Hepatocyte (in vitro differentiated cells): Measurements from ENCODE around the gene DLL1. TPM values are rescaled to one million over a fixed set of nuclear protein-coding genes. Genes with fewer than 3 reads are reported as not detected.
"Not testable (repeated sequence)": the region's sequence is repeated elsewhere in the genome, so short reads cannot be mapped to it uniquely, and the experiment has no call there.

Experiments
- DNase-seq: peaks from one replicate; pipeline ENCODE4 v3.0.0-alpha.2; 2016; ENCODE audit warnings: low spot score
- H2AFZ ChIP-seq: fragments of 200-600 bp; sonication (generic); 2 replicates; pipeline ENCODE4 v1.6.0; 2016; ENCODE audit warnings: antibody characterized with exemption, mild to moderate bottlenecking
- H3K27ac ChIP-seq: fragments of 200-600 bp; sonication (generic); 2 replicates; pipeline ENCODE4 v1.5.1; 2016; ENCODE audit warnings: mild to moderate bottlenecking
- H3K27me3 ChIP-seq: fragments of 200-600 bp; sonication (generic); 2 replicates; pipeline ENCODE4 v1.6.1; 2016
- H3K36me3 ChIP-seq: fragments of 200-600 bp; sonication (generic); replicated peaks from 2 replicates; pipeline ENCODE4 v1.5.1; 2016; ENCODE audit warnings: low read depth; ENCODE audit not compliant: insufficient read depth
- H3K4me1 ChIP-seq: fragments of 200-600 bp; sonication (generic); 2 replicates; pipeline ENCODE4 v1.5.1; 2016; ENCODE audit warnings: mild to moderate bottlenecking, moderate library complexity; ENCODE audit not compliant: insufficient read depth
- H3K4me2 ChIP-seq: fragments of 200-600 bp; sonication (generic); 2 replicates; pipeline ENCODE4 v1.6.0; 2016
- H3K4me3 ChIP-seq: fragments of 200-600 bp; sonication (generic); 2 replicates; pipeline ENCODE4 v1.5.1; 2016; ENCODE audit warnings: mild to moderate bottlenecking
- H3K79me2 ChIP-seq: fragments of 200-600 bp; sonication (generic); 2 replicates; pipeline ENCODE4 v1.6.0; 2017; ENCODE audit warnings: mild to moderate bottlenecking
- H3K9me2 ChIP-seq: fragments of 200-600 bp; sonication (generic); replicated peaks from 2 replicates; pipeline ENCODE4 v1.6.0; 2017; ENCODE audit warnings: mild to moderate bottlenecking; ENCODE audit not compliant: insufficient read depth
- H3K9me3 ChIP-seq: fragments of 200-600 bp; sonication (generic); 2 replicates; pipeline ENCODE4 v1.5.1; 2016; ENCODE audit warnings: low read depth, mild to moderate bottlenecking
- H4K20me1 ChIP-seq: fragments of 200-600 bp; sonication (generic); 2 replicates; pipeline ENCODE4 v1.6.0; 2016; ENCODE audit warnings: mild to moderate bottlenecking; ENCODE audit not compliant: insufficient read depth, poor library complexity, severe bottlenecking
- CTCF ChIP-seq: fragments of 200-600 bp; sonication (generic); IDR thresholded peaks from 2 replicates; pipeline ENCODE4 v1.5.1; 2016; ENCODE audit warnings: antibody characterized with exemption, mild to moderate bottlenecking; ENCODE audit not compliant: poor library complexity
- EZH2 ChIP-seq: fragments of 200-600 bp; sonication (generic); IDR thresholded peaks from 2 replicates; pipeline ENCODE4 v1.6.1; 2016; ENCODE audit warnings: antibody characterized with exemption, mild to moderate bottlenecking, borderline replicate concordance
- EZH2phosphoT487 ChIP-seq: fragments of 200-600 bp; sonication (generic); IDR thresholded peaks from one replicate; pipeline ENCODE4 v1.6.1; 2018; ENCODE audit warnings: antibody characterized with exemption, mild to moderate bottlenecking, low read depth, moderate library complexity; ENCODE audit not compliant: unreplicated experiment, severe bottlenecking
- WGBS: methylation state at CpG from one replicate; pipeline ENCODE4 v1.1.6; 2016; ENCODE audit warnings: low lambda C conversion rate; ENCODE audit errors: missing lambda C conversion rate; 5-methylcytosine and 5-hydroxymethylcytosine counted together
- polyA plus RNA-seq: library from polyadenylated mRNA; unstranded; fragments of >200 nt; fragmentation: Nextera tagmentation; extraction: Ambion mirVana; gene quantifications from 2 replicates; pipeline ENCODE4 v1.2.1, GENCODE V29; 2016
- total RNA-seq: library from RNA; depleted of rRNA; stranded (reverse); fragments of >200 nt; gene quantifications from 2 replicates; pipeline ENCODE4 v1.2.3, GENCODE V29; 2014

DLL1 gene
- total RNA-seq: 2.5 and 3.3 TPM in 2 replicates
- polyA plus RNA-seq: 3.1 and 3.6 TPM in 2 replicates

GRCh38 chr6:170290296-170291128 is at the start of gene DLL1:
DLL1 (minus strand) TSS chr6:170291078; CDS start chr6:170290139, 939 bp downstream.
- peaks cover 45% of the 10 kb centered on the region for H3K4me1 ChIP-seq
- H3K27me3 ChIP-seq: peaks cover 88% of the 10 kb centered on the region
- H3K9me2 ChIP-seq: no peaks in the 10 kb centered on the region
- WGBS: 1% methylated on average over 71 of the region's 83 CpGs
- peak within 1 kb of the TSS; percentile 33 for H3K4me3 ChIP-seq
- peak; percentile 49 for DNase-seq
- no peaks in the 10 kb centered on the region for H3K9me3 ChIP-seq
- H4K20me1 ChIP-seq: no peaks in the 10 kb centered on the region
- peak within 1 kb of the TSS; percentile 92 for H3K4me2 ChIP-seq
- no peak within 1 kb of the TSS for H3K27ac ChIP-seq
- no peaks in the 10 kb centered on the region for H3K79me2 ChIP-seq
- TF ChIP-seq EZH2 (peak; percentile 67), EZH2phosphoT487 (no peak), CTCF (peak; percentile 0)
- no peaks in the 10 kb centered on the region for H3K36me3 ChIP-seq
- H2AFZ ChIP-seq: peak within 1 kb of the TSS; percentile 63

- not testable (repeated sequence) for H3K27ac ChIP-seq, H3K36me3 ChIP-seq, H3K4me3 ChIP-seq, H3K9me2 ChIP-seq, H3K4me2 ChIP-seq, H2AFZ ChIP-seq, DNase-seq, H3K9me3 ChIP-seq, H3K4me1 ChIP-seq, H3K27me3 ChIP-seq, H4K20me1 ChIP-seq
- WGBS: 91% methylated on average over 3 of the region's 3 CpGs
- peaks cover 38% of the 10 kb centered on the region for H3K79me2 ChIP-seq
These were observed 44.3 kb upstream of the DLL1 start for GRCh38 chr6:170335199-170335598.

- 96% methylated on average over 8 of the region's 8 CpGs for whole genome bisulfite sequencing
- H4K20me1 ChIP-seq: no peaks in the 10 kb centered on the region
- no peak overlapping the region for H3K27ac ChIP-seq
- H3K27me3 ChIP-seq: no peaks in the 10 kb centered on the region
- H3K4me3 ChIP-seq: no peak overlapping the region
- no peak overlapping the region for H2AFZ ChIP-seq
- no peaks in the 10 kb centered on the region for H3K9me2 ChIP-seq
- no peaks in the 10 kb centered on the region for H3K36me3 ChIP-seq
- peaks cover 5% of the 10 kb centered on the region for H3K79me2 ChIP-seq
- TF ChIP-seq EZH2 (no peak), EZH2phosphoT487 (no peak), CTCF (no peak)
- no peak overlapping the region for H3K4me2 ChIP-seq
- H3K4me1 ChIP-seq: no peaks in the 10 kb centered on the region
- DNase-seq: no peak
- no peaks in the 10 kb centered on the region for H3K9me3 ChIP-seq
These were observed 38.4 kb upstream of the DLL1 start for GRCh38 chr6:170329321-170329720.

- Histone ChIP-seq H3K9me2 (no peaks in the 10 kb centered on the region), H3K4me2 (no peak overlapping the region), H4K20me1 (peaks cover 37% of the 10 kb centered on the region), H2AFZ (no peak overlapping the region), H3K36me3 (peaks cover 3% of the 10 kb centered on the region), H3K9me3 (no peaks in the 10 kb centered on the region), H3K4me3 (no peak overlapping the region), H3K27me3 (no peaks in the 10 kb centered on the region), H3K79me2 (peaks cover 66% of the 10 kb centered on the region), H3K27ac (no peak overlapping the region), H3K4me1 (no peaks in the 10 kb centered on the region)
- TF ChIP-seq EZH2 (no peak), CTCF (no peak), EZH2phosphoT487 (no peak)
- no peak for DNase-seq
- WGBS: 69% methylated on average over 5 of the region's 5 CpGs
These were observed 26.8 kb upstream of the DLL1 start for GRCh38 chr6:170317718-170318117.
